Brain pericyte (primary cell): Measurements from ENCODE around the gene NAA16.

Experiments used
- DNase-seq: peaks from one replicate; pipeline ENCODE4 v3.0.0-alpha.2; 2012; ENCODE audit warnings: low read depth, low spot score

The NAA16 gene

DNA sequence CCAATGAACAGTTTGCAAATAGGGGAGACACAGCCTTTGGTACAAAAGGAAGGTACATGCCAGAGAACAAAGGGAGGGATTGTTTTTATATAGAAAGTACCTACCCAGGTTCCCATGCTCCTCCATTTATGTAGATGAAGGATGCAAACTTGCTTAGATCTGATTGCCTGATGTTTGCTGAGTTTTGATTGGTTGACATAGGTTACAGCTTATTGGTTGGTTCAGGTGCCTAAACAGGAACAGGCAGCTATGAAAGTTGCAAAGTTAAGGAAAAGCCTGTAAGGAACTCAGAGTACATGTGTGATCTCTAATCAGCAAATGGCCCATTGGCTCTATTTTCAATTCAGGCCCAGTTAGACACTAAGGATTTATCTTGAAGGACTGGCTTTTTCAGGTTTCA, 6.5 kb upstream of the NAA16 start:
- no peak for DNase-seq

DNA sequence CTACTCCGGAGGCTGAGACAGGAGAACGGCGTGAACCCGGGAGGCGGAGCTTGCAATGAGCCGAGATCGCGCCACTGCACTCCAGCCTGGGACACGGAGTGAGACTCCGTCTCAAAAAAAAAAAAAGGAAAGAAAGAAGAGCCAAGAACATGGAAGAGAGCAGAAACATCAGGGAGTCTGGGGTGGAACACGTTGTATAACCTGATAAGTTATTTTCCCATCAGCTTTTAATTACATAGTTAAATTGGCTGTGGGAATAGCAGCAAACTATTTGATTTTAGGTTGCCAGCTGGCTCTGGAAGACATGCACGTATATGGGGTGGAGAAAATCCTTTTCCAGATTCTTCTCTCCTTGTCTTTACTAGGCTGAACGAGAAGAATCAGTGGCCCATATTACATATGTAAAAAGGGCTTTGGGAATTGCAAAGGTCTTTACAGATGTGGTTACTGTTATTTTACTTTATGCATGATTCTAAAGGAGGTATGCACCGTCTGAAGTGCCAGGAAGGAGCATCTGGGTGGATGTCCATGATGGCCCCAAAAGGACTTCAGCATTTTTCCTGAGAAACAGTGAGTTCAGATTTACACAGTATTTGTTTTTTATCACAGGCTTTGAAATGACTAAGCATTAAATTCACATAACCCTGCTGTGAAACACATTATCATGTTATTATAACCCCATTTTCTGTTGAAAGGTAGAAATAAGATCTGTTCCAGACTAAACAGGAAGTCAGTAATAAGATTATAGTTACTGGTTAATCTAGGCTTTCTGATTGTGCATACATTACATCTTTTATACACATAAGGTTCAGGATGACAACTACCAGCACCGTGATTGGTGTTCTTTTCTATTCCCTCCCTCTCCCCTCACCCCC, 4.6 kb upstream of the NAA16 start:
- peak; percentile 33 for DNase-seq

DNA sequence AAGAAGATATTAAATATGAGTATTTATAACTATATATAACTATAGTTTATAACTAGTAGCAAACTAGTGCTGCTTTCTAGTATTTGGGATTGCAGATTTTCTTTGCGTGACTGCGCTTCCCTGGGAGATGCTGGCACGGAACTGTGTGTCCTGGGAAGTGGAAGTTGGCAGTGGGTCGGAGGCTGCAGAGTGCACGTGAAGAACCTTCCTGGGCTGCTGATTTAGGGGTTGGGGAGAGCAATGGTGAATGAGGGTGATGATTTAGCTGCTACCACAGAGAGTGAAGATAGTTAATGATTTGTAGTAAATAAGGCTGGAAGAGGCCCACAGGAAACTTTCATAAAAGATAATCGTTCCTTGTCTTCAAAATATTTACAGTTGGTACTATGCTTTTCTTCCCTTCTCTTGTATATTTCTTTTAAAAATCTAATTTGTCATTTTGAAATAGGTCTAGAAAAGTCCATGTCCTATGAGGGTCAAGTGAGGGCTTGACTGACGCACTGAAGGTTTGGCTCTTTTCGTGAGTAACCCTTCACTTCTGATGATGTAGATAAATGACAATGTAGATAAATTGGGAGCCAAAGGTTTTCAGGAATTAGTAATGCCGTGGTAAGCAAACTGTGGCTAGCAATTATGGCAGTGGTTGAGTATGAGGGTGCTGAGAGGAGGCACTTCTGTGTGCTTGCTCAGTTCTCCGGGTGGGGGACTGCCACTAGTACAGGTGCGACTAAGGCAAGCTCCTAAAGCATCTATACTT, 3.0 kb upstream of the NAA16 start:
- no peak for DNase-seq

DNA sequence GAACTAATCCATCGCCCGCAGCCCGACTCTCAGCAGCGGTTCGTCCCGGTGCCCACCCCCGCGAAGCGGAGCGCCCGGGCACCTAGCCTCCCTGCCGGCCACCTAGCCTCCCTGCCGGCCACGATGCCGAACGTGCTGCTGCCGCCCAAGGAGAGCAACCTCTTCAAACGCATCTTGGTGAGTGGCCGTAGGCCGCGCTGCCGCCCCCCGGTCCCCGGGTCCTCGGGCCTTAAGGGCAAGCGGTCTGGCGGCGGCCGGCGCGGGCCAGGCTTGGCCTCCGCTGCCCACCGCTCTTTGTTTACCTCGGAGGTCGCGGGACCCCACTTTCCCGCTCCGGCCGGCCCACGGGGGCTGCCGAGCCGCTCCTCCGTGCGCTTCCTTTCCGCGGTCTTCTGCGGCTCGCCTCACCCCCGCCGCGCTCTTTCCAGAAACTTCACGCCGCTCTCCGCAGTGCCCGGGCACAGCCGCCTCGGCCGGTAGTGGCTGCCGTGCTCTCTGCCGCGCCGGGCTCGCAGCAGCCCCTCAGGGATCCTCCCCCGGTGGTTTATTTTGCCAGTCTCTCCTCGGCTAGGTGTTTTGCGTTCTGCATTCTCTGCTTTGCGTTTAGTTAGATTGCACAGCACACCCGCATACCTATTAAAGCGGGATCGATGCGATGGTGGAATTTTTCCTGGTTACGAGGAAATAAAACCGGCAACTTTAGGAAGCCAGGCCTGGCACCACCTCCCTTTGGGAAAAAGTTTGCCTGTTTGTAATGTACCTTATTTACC, 524 bp downstream of the NAA16 start:
- DNase-seq: no peak

DNA sequence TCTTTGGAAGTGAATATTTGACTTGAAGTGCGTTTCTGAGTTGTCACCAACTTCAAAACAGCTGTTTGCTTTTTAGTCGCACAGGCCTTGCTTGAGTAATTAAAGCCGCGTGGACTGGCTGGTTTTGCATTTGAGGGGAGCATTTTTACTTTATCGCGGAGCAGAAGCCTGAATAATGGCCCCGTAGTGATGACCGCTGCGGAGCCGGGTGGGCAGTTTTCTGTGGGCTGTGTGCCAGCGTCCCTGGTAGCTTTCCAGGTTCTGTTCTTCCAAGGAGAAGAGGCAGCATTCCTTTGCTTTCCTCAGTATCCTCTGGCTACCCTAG, 1.1 kb downstream of the NAA16 start:
- no peak for DNase-seq

DNA sequence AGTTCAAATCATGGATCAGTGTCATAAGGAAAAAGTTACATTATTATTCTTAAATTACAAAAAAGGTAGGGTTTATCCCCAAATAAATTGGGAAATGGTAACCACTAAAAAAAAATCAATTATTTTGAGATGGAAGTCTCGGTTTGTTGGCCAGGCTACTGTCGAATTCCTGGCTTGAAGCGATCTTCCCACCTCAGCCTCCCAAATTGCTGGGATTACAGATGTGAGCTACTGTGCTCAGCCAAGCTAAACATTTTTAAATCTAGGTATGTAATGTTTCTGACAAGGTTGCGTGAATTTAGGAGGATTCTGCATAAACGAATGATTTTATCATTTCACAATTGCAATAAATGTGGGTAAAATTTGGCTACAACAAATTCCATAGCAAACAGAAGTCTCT, 2.0 kb downstream of the NAA16 start:
- no peak for DNase-seq

DNA sequence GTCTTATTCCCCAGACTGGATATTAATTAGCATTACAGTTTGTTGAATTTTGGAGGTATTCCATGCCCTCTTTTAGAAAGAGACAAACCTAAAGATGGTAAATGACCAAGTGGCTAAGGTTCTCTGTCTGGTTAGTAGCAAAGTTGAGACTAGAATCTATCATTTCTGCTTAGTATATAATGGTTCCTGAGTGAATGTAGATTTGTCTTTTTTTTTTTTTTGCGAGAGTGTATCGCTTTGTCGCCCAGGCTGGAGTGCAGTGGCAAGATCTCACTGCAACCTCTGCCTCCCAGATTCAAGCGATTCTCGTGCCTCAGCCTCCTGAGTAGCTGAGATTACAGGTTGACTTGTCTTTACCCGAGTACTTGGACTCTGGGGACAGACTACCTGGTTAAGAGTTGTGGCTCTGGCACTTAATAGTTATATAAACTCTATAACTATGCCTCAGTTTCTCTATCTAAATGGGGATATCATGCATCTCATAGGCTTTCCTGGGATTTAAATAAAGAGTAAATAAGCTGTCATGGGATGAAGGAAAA, 2.7 kb downstream of the NAA16 start:
- DNase-seq: no peak

DNA sequence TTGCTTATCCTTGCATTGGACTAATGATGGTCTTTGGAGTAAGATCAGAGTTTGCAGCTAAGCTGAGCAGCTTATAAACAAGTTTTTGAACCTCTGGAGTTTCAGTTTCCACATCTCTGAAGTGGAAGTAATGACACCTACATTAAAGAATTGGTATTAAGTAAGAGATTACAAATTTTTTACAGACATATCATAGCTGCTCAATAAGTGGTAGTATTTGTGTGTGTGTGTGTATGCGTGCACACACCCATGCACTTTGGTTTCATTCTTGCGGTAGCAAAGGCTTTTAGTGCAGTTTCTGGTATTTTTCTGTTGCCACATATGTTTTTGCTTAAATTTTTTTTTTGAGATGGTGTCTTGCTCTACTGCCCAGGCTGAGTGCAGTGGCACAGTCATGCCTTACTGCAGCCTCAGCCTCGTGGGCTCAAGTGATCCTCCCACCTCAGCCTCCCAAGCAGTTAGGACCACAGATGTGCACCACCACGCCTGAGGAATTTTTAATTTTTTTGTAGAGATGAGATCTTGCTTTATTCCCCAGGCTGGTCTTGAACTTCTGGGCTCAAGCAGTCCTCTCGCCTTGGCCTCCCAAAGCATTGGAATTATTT, 4.5 kb downstream of the NAA16 start:
- no peak for DNase-seq

DNA sequence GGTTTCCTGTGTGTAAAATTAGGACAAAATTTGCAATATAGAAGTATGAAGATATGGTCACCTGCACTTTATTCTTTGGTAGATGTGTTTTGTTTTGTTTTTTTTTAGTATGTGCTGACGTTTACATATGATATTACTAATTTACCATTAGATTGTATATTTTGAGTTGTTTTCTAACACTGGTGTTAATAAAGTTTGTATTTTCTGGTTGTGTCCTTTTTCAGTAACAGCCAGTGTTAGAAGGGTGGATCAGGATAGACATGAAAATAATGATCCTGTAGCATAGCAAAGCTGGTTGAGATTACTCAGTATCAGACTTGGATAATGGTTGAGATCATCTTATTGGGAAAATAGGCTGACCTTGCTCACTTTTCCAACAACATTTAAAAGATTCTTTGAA, 6.2 kb downstream of the NAA16 start:
- DNase-seq: no peak

DNA sequence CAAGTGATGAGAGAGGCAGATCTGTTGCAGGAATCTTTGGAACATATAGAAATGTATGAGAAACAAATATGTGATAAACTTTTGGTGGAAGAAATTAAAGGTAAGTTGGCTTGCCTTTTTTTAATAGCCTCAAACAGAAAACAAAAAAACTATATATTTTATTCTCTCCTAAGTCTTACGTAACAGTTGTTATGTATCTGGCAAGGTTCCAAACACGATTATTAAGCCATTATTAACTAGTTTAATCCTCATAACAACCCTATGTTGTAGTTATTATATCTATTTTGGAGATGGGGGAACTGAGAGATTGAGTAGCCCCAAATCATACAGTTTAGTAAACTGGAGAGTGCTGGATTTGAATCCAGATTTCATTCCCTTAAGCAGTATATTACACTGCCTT, 14.7 kb downstream of the NAA16 start:
- DNase-seq: no peak

DNA sequence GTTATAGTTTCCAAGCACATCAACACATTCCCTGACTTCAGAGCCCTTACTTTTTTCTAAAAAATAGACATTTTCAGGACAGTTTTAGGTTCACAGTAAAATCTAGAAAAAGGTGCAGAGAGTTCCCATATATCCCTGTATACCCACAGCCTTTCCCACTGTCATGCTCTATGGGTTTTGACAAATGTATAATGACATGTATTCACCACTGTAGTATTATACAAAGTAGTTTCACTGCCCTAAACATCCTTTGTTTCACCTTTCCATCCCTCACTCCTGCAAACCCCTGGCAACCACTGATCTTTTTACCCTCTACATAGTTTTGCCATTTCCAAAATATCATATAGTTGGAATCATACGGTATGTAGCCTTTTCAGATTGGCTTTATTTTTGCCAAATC, 15.6 kb downstream of the NAA16 start:
- DNase-seq: no peak

DNA sequence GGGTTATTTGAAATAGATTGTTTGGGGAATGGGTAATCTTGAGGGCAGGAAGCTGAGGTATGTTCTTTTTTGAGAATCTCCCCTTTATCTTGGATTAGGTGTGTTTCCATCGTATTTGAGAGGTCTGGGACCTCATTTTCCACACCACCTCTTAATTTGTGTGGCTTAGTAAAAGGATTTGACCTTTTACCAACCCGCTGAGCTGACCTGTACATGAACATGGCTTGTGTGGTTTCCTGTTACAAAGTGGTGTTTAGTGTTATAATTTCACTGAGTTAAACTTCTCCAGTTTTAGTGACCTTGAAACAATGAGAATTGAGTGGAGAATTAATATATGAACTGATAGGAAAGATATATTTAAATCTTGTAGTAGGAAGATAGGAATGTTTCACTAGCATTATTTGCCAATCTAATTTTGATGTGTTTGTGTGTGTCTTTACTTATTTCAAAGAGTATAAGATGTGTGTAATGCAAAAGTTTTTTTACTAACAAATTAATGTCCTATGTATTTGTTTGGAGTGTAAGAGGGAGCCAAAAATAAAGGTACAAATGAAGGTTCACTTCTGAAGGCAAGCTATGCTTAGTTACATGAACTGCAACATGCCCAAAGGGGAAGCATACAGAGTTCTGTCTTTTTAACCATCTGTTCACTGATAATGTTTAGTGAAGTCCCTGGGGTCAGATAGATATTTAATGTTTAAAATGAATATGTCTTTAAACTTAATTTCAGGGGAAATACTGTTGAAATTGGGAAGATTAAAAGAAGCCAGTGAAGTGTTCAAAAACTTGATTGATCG, 17.1 kb downstream of the NAA16 start:
- no peak for DNase-seq

DNA sequence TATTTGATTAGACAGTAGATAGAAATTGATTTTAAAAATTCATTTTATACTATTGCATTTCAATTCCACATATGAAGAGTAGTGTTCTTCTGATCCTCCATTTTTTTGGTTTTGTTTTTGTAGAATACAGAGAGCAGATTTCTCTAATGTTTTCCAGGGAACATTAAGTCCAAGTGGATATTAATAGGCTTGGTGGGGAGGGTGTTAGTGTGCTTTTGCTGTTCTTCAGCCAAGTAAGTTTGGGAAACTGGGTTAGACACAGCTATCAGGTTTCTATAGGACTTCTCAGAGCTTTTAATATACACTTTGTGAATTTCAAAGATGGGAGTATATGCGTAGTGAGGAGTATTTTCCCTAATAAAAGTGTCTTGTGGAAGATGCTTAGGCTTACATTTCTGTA, 21.8 kb downstream of the NAA16 start:
- no peak for DNase-seq

DNA sequence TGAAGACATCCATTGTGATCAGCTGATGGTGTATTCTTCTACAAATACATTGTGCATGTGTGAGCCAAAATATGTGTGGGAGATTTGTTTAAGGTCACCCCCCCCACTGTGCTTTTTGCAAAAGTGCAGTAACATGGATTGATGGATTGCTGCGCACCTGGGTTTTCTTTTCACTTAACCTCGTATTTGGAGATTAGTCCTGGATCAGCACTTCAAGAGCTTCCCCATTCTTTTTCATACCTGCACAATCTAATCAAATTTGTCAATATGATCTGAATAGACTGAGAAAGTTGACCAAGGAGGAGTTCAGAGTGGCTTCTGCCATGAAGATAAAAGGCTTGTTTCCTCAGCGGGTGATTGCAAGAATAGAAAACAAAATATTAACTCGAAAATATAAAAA, 23.7 kb downstream of the NAA16 start:
- DNase-seq: no peak

DNA sequence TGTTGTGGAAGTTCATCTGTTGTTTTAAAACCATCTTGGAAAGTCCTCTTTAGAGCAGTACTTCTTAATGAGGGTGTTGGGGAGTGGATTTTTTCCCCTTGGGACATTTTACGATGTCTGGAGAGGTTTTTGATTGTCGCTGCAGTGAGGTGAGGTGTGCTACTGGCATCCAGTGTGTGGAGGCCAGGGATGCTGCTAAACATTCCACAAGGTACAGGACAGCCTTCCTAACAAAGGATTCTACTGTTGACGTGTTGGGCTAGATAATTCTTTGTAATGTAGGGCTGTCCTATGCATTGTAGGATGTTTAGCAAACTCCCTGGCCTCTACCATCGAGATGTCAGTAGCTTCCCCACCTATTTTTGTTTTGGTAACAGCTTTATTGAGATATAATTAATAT, 33.3 kb downstream of the NAA16 start:
- no peak for DNase-seq

DNA sequence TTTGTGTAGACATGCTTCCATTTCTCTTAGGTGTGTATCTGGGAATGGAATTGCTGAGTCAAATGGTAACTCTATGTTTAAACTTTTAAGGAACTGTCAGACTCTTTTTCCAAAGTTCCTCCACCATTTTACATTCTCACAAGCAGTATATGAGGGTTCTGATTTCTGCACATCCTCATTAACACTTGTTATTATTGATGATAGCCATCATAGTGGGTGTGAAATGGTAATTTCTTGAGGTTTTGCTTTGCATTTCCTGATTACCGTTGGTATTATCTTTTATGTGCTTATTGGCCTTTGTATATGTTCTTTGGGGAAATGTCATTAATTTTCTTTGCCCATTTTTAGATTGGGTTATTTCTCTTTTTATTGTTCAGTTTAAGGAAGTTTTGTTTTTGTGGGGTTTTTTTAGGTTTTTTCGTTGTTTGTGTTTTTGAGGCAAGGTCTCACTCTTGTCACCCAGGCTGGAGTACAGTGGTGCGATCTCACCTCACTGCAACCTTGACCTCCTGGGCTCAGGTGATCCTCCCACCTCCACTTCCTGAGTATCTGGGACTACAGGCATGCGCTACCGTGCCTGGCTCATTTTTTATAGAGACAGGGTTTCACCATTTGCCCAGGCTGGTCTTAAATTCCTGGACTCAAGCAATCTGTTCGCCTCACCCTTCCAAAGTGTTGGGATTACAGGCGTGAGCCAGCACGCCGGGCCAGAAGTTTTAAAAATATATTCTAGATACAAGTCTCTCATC, 34.3 kb downstream of the NAA16 start:
- no peak for DNase-seq

DNA sequence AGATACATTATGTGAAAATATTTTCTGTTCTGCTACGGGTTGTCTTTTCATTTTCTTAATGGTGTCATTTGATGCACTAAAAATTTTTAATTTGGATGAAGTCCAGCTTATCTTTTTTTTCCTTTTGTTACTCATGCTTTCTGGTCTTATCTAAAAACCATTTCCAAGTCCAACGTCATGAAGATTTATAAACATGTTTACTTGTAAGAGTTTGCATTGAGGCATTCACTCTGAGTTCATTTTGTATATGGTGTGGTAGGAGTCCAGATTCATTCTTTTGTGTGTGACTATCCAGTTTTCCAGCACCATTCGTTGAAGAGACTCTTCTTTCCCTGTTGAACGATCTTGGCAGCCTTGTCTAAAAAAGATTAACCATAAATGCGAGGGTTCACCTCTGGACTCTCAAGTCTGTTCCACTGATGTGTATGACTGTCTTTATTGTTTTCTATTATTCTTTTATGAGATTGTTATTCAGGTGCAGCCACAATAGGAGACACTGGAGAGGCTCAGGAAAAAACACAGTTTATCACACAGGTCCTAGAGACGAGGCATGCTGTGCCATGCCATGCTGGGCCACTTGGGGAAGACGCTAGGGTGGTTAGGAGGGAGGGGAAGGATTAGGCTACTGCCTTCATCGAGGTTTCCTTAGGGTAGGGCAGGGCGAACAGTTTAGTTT, 35.0 kb downstream of the NAA16 start:
- DNase-seq: no peak

DNA sequence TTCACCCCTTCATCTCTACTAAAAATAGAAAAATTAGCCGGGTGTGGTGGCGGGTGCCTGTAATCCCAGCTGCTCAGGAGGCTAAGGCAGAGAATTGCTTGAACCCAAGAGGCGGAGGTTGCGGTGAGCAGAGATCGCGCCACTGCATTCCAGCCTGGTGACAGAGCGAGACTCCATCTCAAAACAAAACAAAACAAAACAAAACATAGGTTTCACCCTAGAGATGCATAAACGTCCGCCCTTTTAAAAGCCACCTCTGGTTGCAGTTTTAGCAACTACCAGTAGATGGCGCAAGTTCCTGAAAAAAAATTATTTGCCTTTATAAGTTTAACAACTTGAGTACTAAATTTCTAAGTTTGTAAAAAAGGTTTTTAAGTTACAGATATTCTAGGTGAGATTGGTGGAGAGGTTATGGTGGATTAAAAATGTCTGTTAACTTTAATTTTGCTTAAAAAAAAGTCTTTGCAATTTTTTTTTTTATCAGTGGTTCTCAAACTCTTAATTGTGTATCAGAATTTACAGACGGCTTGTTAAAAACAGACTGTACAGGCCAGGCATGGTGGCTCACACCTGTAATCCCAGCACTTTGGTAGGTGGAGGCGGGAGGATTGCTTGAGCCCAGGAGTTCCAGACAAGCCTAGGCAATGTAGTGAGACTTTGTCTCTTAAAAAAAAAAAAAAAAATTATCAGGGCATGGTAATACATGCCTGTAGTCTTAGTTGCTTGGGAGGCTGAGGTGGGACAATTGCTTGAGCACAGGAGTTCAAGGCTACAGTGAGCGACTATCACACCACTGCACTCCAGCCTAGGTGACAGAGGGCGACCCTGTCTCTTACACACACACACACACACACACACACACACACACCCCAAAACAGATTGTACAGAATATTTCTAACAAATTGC, 42.1 kb downstream of the NAA16 start:
- DNase-seq: peak; percentile 43

DNA sequence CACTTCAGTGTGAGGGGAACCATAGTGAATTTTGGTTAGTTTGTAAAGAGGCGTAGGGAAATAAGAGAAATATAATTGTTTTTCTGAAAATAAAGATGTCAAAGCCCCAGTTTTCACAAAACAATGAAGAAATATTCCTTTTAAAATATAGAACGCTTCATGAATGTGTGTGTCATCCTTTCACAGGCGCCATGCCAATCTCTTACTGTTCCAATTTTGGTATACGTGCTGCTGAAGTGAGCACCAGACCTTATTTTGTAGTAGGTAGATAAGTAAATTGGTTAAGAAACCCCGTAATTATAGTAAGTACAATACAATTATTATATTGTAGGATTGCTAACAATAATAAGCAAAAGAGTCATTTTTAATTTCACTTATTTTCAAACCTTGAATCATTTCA, 43.3 kb downstream of the NAA16 start:
- DNase-seq: no peak
